GM12878 (cell line): Measurements from ENCODE around the gene KCNIP3. TPM values are rescaled to one million over a fixed set of nuclear protein-coding genes. Genes with fewer than 3 reads are reported as not detected.
"Not testable (repeated sequence)": the region's sequence is repeated elsewhere in the genome, so short reads cannot be mapped to it uniquely, and the experiment has no call there.

Experiments used
- ATAC-seq: fragments of 200-7000 bp; cut with Tn5 transposase; 3 replicates; pipeline ENCODE4 v1.9.1; 2020; ENCODE audit warnings: mild to moderate bottlenecking, moderate library complexity
- BruUV-seq: library from RNA; stranded (reverse); fragments of 400-500 nt; replicated peaks from 2 replicates; lab custom pipeline; 2021; lab: Mats Ljungman, UMichigan
- CTCF ChIA-PET: fragments of 300-600 bp; sonication (Branson Sonifier 250); formaldehyde crosslinking; extraction: SDS; loops from one replicate; lab custom pipeline; 2021; ENCODE audit warnings: inconsistent platforms; lab: Yijun Ruan, JAX
- POLR2A ChIA-PET: fragments of 350-600 bp; formaldehyde crosslinking; extraction: SDS; loops from one replicate; lab custom pipeline; 2021; ENCODE audit warnings: inconsistent platforms; lab: Charles Lee
- RAD21 ChIA-PET: fragments of 300-600 bp; sonication (Branson Sonifier 250); formaldehyde crosslinking; loops from one replicate; lab custom pipeline; 2023; ENCODE audit warnings: antibody characterized with exemption; ENCODE audit not compliant: unreplicated experiment; lab: Charles Lee
- SMC1A ChIA-PET: fragments of 300-600 bp; sonication (Branson Sonifier 250); formaldehyde crosslinking; loops from one replicate; lab custom pipeline; 2023; ENCODE audit not compliant: unreplicated experiment, uncharacterized antibody; lab: Charles Lee
- DNase-seq: peaks from one replicate; pipeline ENCODE4 v3.0.0-alpha.2; 2011; ENCODE audit warnings: low read depth, low spot score
- FAIRE-seq: peaks from 3 replicates; lab custom pipeline; 2011; peaks lifted over from hg19 to GRCh38; lab: Jason Lieb, UNC
- H2AFZ ChIP-seq: 2 replicates; pipeline ENCODE4 v1.6.0; 2011; ENCODE audit warnings: low read depth, low read length, control low read depth; ENCODE audit not compliant: control insufficient read depth
- H3K27ac ChIP-seq: 2 replicates; pipeline ENCODE4 v1.5.1; 2011; ENCODE audit warnings: control low read depth; ENCODE audit not compliant: control insufficient read depth, insufficient read depth
- H3K27me3 ChIP-seq, 2 experiments: replicated peaks in 1 of 2; 2 replicates each; pipeline versions ENCODE4 v1.6.0 to v1.6.1; 2011; ENCODE audit warnings: low read length in 1 of 2; ENCODE audit not compliant: control insufficient read depth in 2 of 2, insufficient read depth in 2 of 2
- H3K36me3 ChIP-seq, 2 experiments: 2 replicates each; pipeline ENCODE4 v1.5.1; 2011; ENCODE audit warnings: low read length in 1 of 2; ENCODE audit not compliant: control insufficient read depth in 2 of 2, insufficient read depth in 2 of 2
- H3K4me1 ChIP-seq: 2 replicates; pipeline ENCODE4 v1.6.1; 2011; ENCODE audit warnings: mild to moderate bottlenecking, low read length, moderate library complexity, mixed read lengths; ENCODE audit not compliant: control insufficient read depth, insufficient read depth
- H3K4me2 ChIP-seq: 2 replicates; pipeline ENCODE4 v1.6.0; 2011; ENCODE audit warnings: control low read depth; ENCODE audit not compliant: control insufficient read depth, insufficient read depth
- H3K4me3 ChIP-seq: fragments of 200-600 bp; sonication (generic); 2 replicates; pipeline ENCODE4 v1.5.1; 2016
- H3K79me2 ChIP-seq: 2 replicates; pipeline ENCODE4 v1.6.0; 2011; ENCODE audit warnings: low read length; ENCODE audit not compliant: control insufficient read depth, insufficient read depth
- H3K9ac ChIP-seq: 2 replicates; pipeline ENCODE4 v1.8.0; 2011; ENCODE audit warnings: low read length, control low read depth, mixed read lengths; ENCODE audit not compliant: control insufficient read depth, insufficient read depth
- H3K9me3 ChIP-seq: replicated peaks from 3 replicates; pipeline ENCODE4 v1.5.1; 2011; ENCODE audit warnings: mild to moderate bottlenecking, low read length; ENCODE audit not compliant: control insufficient read depth, insufficient read depth
- H4K20me1 ChIP-seq: 2 replicates; pipeline ENCODE4 v1.6.0; 2011; ENCODE audit not compliant: control insufficient read depth, insufficient read depth
- CTCF ChIP-seq, 3 experiments: IDR thresholded peaks in 2 of 3; conservative IDR thresholded peaks in 1 of 3; 2 replicates each; pipeline ENCODE4 v1.5.1; 2011; ENCODE audit warnings: low read depth in 3 of 3, low read length in 3 of 3, mild to moderate bottlenecking in 3 of 3, control low read depth in 2 of 3, moderate library complexity in 2 of 3, inconsistent platforms in 1 of 3, mixed read lengths in 1 of 3; ENCODE audit not compliant: control insufficient read depth in 2 of 3, insufficient read depth in 1 of 3; ENCODE audit errors: extremely low read depth in 1 of 3
- WGBS: methylation state at CpG from one replicate; pipeline ENCODE4 v1.1.6; 2016; ENCODE audit warnings: low lambda C conversion rate; ENCODE audit not compliant: insufficient replicate concordance, insufficient coverage; ENCODE audit errors: missing lambda C conversion rate; 5-methylcytosine and 5-hydroxymethylcytosine counted together
- in situ Hi-C: fragments of 300-500 bp; cut with MboI; formaldehyde crosslinking; loops from 9 replicates; pipeline ENCODE4 v1.14.3; 2018; ENCODE audit warnings: mixed read lengths
- intact Hi-C: fragments of 100-400 bp; cut with micrococcal nuclease; formaldehyde crosslinking; loops from one replicate; pipeline ENCODE4 v1.14.2; 2022; ENCODE audit not compliant: unreplicated experiment
- polyA plus RNA-seq, 11 experiments: library from polyadenylated mRNA; depleted of rRNA in 4 of 11; unstranded in 6 of 11; stranded (reverse) in 5 of 11; fragments of >200 nt; fragmentation: Nextera tagmentation in 4 of 11; fragmentation: Illumina TruSeq in 1 of 11; extraction: Ambion mirVana in 4 of 11; extraction: Trizol in 1 of 11; gene quantifications; 1 replicate in 1 of 11; 2 replicates in 10 of 11; pipeline versions ENCODE4 v1.2.1 to v1.2.3, GENCODE V29; 2011 to 2016; ENCODE audit warnings: inconsistent platforms in 2 of 11, missing spikeins in 2 of 11, low read depth in 1 of 11
- total RNA-seq, 4 experiments: library from RNA; depleted of rRNA in 3 of 4; stranded (reverse); fragments of >200 nt in 3 of 4; fragmentation: Illumina TruSeq in 1 of 4; extraction: Trizol in 1 of 4; gene quantifications; 2 replicates each; pipeline versions ENCODE4 v1.2.1 to v1.2.3, GENCODE V29; 2013 to 2021

Gene KCNIP3
- total and polyA plus RNA-seq, 10 of the 15 experiments (the other 5 are each of a cell fraction or from before 2014, with no cell fraction given): not detected

GRCh38 chr2:95403204-95403721, 106.1 kb downstream of the KCNIP3 start:
- FAIRE-seq, H3K4me1 ChIP-seq, H3K9me3 ChIP-seq, DNase-seq, BruUV-seq, H3K36me3 ChIP-seq, H3K27me3 ChIP-seq, intact Hi-C loops, H3K79me2 ChIP-seq, H4K20me1 ChIP-seq, POLR2A ChIA-PET: not testable (repeated sequence)
- ChIA-PET SMC1A (interaction anchor here (0.7 to 1.2 kb wide), 3 partner anchors 14 to 238 kb away, joined by 3 to 4 read pairs (median 3); partner anchors contain the start of gene ZNF2), RAD21 (interaction anchor here (2.1 kb wide), 1 partner anchor 14 kb away, joined by 10 read pairs; no protein-coding TSS in a partner anchor), CTCF (interaction anchor here (0.6 to 4.1 kb wide), 9 partner anchors 10 to 589 kb away, joined by 3 to 41 read pairs (median 4); partner anchors contain the start of genes ANKRD36C and ZNF2)
- WGBS: 2% methylated on average over 5 of the region's 5 CpGs
- ATAC-seq: peak; percentile 77
- in situ Hi-C loops: loop anchor here (5.0 kb wide), 1 partner anchor 329 kb away; no protein-coding TSS in a partner anchor
- H3K4me3 ChIP-seq: peak overlapping the region; percentile 89
- TF ChIP-seq CTCF (IDR thresholded peaks at IDR 0.05 in 2 of 3, conservative IDR thresholded peaks at IDR 0.05 in 1 of 3; ENCODE audit: control insufficient read depth in 2 of 3, extremely low read depth in 1 of 3, insufficient read depth in 1 of 3, low read depth in 3 of 3, low read length in 3 of 3): peak; percentile 41 to 52 (median 47)
- H3K9ac ChIP-seq: peak overlapping the region; percentile 80
- H3K4me2 ChIP-seq: peak overlapping the region; percentile 1
- H2AFZ ChIP-seq: peak overlapping the region; percentile 73
- H3K27ac ChIP-seq: peak overlapping the region; percentile 57

GRCh38 chr2:95403824-95404223, 106.7 kb downstream of the KCNIP3 start:
- intact Hi-C loops, RAD21 ChIA-PET, ATAC-seq, H2AFZ ChIP-seq, H4K20me1 ChIP-seq, H3K9ac ChIP-seq, H3K27me3 ChIP-seq, H3K9me3 ChIP-seq, H3K79me2 ChIP-seq, H3K36me3 ChIP-seq, H3K4me1 ChIP-seq, H3K27ac ChIP-seq, FAIRE-seq, DNase-seq: not testable (repeated sequence)
- WGBS: 94% methylated on average over 5 of the region's 5 CpGs
- ChIA-PET SMC1A (interaction anchor here (0.7 to 1.2 kb wide), 3 partner anchors 14 to 239 kb away, joined by 3 to 4 read pairs (median 3); partner anchors contain the start of gene ZNF2), CTCF (interaction anchor here (0.6 to 4.1 kb wide), 8 partner anchors 9 to 588 kb away, joined by 3 to 41 read pairs (median 4); partner anchors contain the start of genes ANKRD36C and ZNF2), POLR2A (interaction anchor here (0.6 kb wide), 1 partner anchor 1477 kb away, joined by 5 read pairs; no protein-coding TSS in a partner anchor)
- Histone ChIP-seq H3K4me3 (peak overlapping the region; percentile 89), H3K4me2 (peak overlapping the region; percentile 1; the same call in 1 of the 2 replicates)
- in situ Hi-C loops: loop anchor here (5.0 kb wide), 1 partner anchor 328 kb away; no protein-coding TSS in a partner anchor
- TSS peak; percentile 77 for BruUV-seq

DNA sequence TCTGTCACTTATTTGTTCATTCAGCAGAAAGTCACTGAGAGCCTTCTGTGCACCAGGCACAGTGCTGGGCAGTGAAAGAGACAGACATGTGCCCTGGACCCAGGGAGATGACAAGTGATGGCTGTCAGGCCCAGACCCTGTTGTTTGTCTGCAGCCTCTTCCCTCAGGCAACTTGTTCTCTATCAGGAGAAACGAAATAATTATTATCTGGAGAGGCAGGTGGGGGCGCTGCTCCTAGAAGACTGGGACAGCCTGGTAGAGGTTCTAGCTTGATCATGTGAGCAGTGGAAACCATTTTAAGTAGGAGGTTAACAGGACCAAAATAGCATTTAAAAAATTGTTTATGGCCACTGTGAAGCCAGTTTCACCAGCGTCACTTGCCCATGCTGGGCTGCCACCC, 107.5 kb downstream of the KCNIP3 start:
- POLR2A ChIA-PET, SMC1A ChIA-PET, H3K4me3 ChIP-seq, RAD21 ChIA-PET, DNase-seq, ATAC-seq, FAIRE-seq, H3K27me3 ChIP-seq, H3K4me2 ChIP-seq, H3K36me3 ChIP-seq, BruUV-seq, H2AFZ ChIP-seq, H3K9ac ChIP-seq, H3K9me3 ChIP-seq, H3K27ac ChIP-seq, H3K79me2 ChIP-seq, H3K4me1 ChIP-seq, intact Hi-C loops, H4K20me1 ChIP-seq: not testable (repeated sequence)
- 100% methylated on average over 3 of the region's 3 CpGs for WGBS
- CTCF ChIA-PET: interaction anchor here (4.1 kb wide), 1 partner anchor 16 kb away, joined by 41 read pairs; no protein-coding TSS in a partner anchor
- in situ Hi-C loops: loop anchor here (5.0 kb wide), 1 partner anchor 328 kb away; no protein-coding TSS in a partner anchor
